ENCODE results near the gene UCN2. TPM values are rescaled to one million over a fixed set of nuclear protein-coding genes. Genes with fewer than 3 reads are reported as not detected.
A peak's percentile ranks its signal among the peaks of the same experiment; 100 is the strongest.

The UCN2 gene
- total RNA-seq, 1 experiment from 2014 or later, result not detected

DNA sequence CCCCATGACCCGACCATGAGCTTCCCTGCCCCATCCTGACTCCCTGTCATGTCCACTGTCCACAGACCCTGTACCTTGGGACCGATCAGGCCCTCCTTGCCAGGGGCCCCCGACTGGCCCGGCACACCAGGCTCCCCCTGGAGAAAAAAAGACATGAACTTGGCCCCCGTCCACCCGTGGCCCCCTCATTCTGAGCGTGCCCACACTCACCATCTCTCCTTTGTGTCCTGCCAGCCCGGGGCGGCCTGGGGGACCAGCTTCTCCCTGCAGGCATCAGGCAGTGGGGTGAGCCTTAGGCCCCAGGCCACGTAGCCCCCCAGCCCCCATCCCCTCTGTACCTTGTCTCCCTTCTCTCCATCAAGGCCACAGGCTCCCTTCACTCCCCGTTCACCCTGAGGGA, 3.9 kb upstream of the UCN2 start (continued):
- TF ChIP-seq MXD4 (CRISPR knock-in tag; IDR thresholded peaks at IDR 0.05; ENCODE audit: borderline replicate concordance), result no peak
- no peak for TF ChIP-seq ZNF532 (CRISPR knock-in tag; IDR thresholded peaks at IDR 0.05; ENCODE audit: borderline replicate concordance)
- TF ChIP-seq E2F4 (CRISPR knock-in tag; IDR thresholded peaks at IDR 0.05; ENCODE audit: borderline replicate concordance, low read depth), result no peak
- TF ChIP-seq TEAD1 (CRISPR knock-in tag; IDR thresholded peaks at IDR 0.05), result no peak
- no peak for TF ChIP-seq ZBTB21 (CRISPR knock-in tag; IDR thresholded peaks at IDR 0.05; ENCODE audit: borderline replicate concordance)

DNA sequence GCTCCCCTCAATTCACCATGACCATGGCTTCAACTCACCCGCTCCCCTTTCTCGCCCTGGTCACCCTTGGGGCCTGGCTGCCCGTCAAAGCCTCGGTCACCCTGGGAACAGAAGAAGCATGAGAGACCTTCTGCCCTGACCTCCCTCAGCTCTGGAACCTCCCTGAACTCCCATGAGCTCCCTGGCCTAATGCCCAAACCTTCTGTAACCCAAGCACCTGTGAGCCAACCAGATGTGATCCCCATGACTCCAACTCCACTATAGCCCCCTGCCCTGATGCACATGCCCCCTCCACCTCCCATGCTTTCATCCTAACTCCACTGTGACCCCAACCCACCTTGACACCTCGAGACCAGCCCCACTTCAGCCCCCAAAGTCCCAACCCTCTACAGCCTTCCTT, 3.5 kb upstream of the UCN2 start:
- DNase-seq (ENCODE audit: low spot score) (no peak), ATAC-seq (no peak)
- H3K9me3 Mint-ChIP-seq, result no peaks in the 10 kb centered on the region
- no peaks in the 10 kb centered on the region for H3K36me3 Mint-ChIP-seq
- H3K4me3 Mint-ChIP-seq, result no peak overlapping the region
- H3K27me3 Mint-ChIP-seq (ENCODE audit: low read depth), result no peaks in the 10 kb centered on the region
- H3K27ac Mint-ChIP-seq, result peak overlapping the region; percentile 75; the same call in 1 of the 2 replicates
- TF ChIP-seq JAZF1 (CRISPR knock-in tag; IDR thresholded peaks at IDR 0.05) (no peak), CREB1 (CRISPR knock-in tag; IDR thresholded peaks at IDR 0.05) (no peak), ZNF532 (CRISPR knock-in tag; IDR thresholded peaks at IDR 0.05; ENCODE audit: borderline replicate concordance) (no peak), SMAD3 (CRISPR knock-in tag; IDR thresholded peaks at IDR 0.05; ENCODE audit: borderline replicate concordance) (no peak), ZNF232 (CRISPR knock-in tag; IDR thresholded peaks at IDR 0.05) (no peak), TEAD4 (CRISPR knock-in tag; IDR thresholded peaks at IDR 0.05) (no peak), ZNF281 (CRISPR knock-in tag; IDR thresholded peaks at IDR 0.05) (no peak), ZNF396 (CRISPR knock-in tag; IDR thresholded peaks at IDR 0.05; ENCODE audit: borderline replicate concordance) (no peak), ZNF671 (CRISPR knock-in tag; IDR thresholded peaks at IDR 0.05) (no peak)
- TF ChIP-seq, protein P1, sequence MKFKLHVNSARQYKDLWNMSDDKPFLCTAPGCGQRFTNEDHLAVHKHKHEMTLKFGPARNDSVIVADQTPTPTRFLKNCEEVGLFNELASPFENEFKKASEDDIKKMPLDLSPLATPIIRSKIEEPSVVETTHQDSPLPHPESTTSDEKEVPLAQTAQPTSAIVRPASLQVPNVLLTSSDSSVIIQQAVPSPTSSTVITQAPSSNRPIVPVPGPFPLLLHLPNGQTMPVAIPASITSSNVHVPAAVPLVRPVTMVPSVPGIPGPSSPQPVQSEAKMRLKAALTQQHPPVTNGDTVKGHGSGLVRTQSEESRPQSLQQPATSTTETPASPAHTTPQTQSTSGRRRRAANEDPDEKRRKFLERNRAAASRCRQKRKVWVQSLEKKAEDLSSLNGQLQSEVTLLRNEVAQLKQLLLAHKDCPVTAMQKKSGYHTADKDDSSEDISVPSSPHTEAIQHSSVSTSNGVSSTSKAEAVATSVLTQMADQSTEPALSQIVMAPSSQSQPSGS (CRISPR knock-in tag; IDR thresholded peaks at IDR 0.05; ENCODE audit: borderline replicate concordance, low read depth), result no peak
- TF ChIP-seq, protein P2, sequence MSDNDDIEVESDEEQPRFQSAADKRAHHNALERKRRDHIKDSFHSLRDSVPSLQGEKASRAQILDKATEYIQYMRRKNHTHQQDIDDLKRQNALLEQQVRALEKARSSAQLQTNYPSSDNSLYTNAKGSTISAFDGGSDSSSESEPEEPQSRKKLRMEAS (CRISPR knock-in tag; IDR thresholded peaks at IDR 0.05), result no peak
- POLR2A ChIA-PET, result interaction anchor here (0.6 kb wide), 1 partner anchor 22 kb away, joined by 4 read pairs; no protein-coding TSS in a partner anchor
- H3K4me1 Mint-ChIP-seq, result peaks cover 14% of the 10 kb centered on the region
- CTCF ChIA-PET, result interaction anchor here (1.0 to 2.2 kb wide), 2 partner anchors 10 to 18 kb away, joined by 3 to 11 read pairs; partner anchors contain the start of gene PFKFB4
